Liver (tissue), 3 donors: ENCODE measurements around the gene LRMDA.

ENCODE experiments used
- FOXA1 ChIP-seq: IDR thresholded peaks from 2 replicates; pipeline ENCODE4 v1.6.1; 2016; ENCODE audit warnings: antibody characterized with exemption
- HNF4G ChIP-seq: IDR thresholded peaks from 2 replicates; pipeline ENCODE4 v1.6.1; 2016; ENCODE audit warnings: antibody characterized with exemption
- MAX ChIP-seq: IDR thresholded peaks from 2 replicates; pipeline ENCODE4 v1.6.1; 2016; ENCODE audit warnings: antibody characterized with exemption
- SP1 ChIP-seq: IDR thresholded peaks from 2 replicates; pipeline ENCODE4 v1.6.1; 2018; ENCODE audit warnings: antibody characterized with exemption, mild to moderate bottlenecking
- TAF1 ChIP-seq: conservative IDR thresholded peaks from 2 replicates; pipeline ENCODE4 v1.6.1; 2016; ENCODE audit warnings: antibody characterized with exemption, mild to moderate bottlenecking
- YY1 ChIP-seq: IDR thresholded peaks from 2 replicates; pipeline ENCODE4 v1.6.1; 2016; ENCODE audit warnings: antibody characterized with exemption, mild to moderate bottlenecking
- TF ChIP-seq, protein P1 (sequence below): fragments of 150-350 bp; IDR thresholded peaks from 2 replicates; pipeline ENCODE4 v1.5.1; 2017; ENCODE audit warnings: improper control_type of control experiment, low read depth, low read length; ENCODE audit not compliant: missing input control
- TF ChIP-seq, protein P2 (sequence below): IDR thresholded peaks from 2 replicates; pipeline ENCODE4 v1.6.1; 2016; ENCODE audit warnings: antibody characterized with exemption, mild to moderate bottlenecking
- donor health status: healthy.
- donor health status: healthy.

DNA sequence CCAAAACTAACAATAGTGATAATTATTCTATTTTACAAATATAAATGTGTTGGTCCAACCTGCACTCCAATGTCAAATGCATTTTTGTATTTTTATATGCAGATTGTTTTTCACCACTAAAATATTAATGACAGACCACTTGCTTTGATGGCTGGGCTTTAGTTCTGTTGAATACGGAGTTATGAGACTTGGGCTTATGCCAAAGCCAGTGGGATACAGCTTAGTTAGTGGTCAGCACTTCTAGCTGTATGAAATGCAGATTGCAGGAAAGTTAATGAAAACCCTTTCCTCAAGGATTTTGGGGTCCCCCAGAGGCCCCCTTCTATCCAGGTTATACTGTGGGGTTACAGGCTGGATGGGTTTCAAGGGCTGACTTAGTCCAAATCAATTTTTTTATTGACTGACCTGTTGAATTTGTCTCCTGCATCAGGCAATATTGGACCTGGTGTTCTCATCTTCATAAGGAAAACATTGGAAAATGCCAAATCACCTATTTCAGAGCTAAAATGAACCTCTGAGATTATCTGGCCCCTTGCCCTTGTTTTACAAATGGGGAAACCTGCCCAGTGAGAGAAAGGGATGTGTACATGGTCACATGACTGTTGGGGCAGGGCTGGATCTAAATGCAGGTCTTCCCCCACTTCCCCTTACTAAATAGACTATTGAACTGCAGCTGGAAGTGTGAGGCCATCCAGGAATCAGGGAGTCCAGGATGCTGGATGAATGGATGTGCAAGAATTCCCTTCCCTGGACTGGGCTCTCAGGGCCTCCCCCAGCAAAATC, 1120.9 kb downstream of the LRMDA start:
- TF ChIP-seq TAF1, result no peak
- no peak for TF ChIP-seq SP1
- TF ChIP-seq, protein P1, sequence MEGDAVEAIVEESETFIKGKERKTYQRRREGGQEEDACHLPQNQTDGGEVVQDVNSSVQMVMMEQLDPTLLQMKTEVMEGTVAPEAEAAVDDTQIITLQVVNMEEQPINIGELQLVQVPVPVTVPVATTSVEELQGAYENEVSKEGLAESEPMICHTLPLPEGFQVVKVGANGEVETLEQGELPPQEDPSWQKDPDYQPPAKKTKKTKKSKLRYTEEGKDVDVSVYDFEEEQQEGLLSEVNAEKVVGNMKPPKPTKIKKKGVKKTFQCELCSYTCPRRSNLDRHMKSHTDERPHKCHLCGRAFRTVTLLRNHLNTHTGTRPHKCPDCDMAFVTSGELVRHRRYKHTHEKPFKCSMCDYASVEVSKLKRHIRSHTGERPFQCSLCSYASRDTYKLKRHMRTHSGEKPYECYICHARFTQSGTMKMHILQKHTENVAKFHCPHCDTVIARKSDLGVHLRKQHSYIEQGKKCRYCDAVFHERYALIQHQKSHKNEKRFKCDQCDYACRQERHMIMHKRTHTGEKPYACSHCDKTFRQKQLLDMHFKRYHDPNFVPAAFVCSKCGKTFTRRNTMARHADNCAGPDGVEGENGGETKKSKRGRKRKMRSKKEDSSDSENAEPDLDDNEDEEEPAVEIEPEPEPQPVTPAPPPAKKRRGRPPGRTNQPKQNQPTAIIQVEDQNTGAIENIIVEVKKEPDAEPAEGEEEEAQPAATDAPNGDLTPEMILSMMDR, result no peak
- no peak for TF ChIP-seq YY1
- TF ChIP-seq, protein P2, sequence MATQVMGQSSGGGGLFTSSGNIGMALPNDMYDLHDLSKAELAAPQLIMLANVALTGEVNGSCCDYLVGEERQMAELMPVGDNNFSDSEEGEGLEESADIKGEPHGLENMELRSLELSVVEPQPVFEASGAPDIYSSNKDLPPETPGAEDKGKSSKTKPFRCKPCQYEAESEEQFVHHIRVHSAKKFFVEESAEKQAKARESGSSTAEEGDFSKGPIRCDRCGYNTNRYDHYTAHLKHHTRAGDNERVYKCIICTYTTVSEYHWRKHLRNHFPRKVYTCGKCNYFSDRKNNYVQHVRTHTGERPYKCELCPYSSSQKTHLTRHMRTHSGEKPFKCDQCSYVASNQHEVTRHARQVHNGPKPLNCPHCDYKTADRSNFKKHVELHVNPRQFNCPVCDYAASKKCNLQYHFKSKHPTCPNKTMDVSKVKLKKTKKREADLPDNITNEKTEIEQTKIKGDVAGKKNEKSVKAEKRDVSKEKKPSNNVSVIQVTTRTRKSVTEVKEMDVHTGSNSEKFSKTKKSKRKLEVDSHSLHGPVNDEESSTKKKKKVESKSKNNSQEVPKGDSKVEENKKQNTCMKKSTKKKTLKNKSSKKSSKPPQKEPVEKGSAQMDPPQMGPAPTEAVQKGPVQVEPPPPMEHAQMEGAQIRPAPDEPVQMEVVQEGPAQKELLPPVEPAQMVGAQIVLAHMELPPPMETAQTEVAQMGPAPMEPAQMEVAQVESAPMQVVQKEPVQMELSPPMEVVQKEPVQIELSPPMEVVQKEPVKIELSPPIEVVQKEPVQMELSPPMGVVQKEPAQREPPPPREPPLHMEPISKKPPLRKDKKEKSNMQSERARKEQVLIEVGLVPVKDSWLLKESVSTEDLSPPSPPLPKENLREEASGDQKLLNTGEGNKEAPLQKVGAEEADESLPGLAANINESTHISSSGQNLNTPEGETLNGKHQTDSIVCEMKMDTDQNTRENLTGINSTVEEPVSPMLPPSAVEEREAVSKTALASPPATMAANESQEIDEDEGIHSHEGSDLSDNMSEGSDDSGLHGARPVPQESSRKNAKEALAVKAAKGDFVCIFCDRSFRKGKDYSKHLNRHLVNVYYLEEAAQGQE, result no peak
- TF ChIP-seq HNF4G, result no peak
- TF ChIP-seq FOXA1, result no peak
- no peak for TF ChIP-seq MAX
